Motor neuron (in vitro differentiated cells): Measurements from ENCODE around the gene COG5. TPM values are rescaled to one million over a fixed set of nuclear protein-coding genes. Genes with fewer than 3 reads are reported as not detected.

Experiments used
- ATAC-seq, 8 experiments: fragments of 200-7000 bp; cut with Tn5 transposase; replicated peaks in 6 of 8; 2 replicates each; pipeline ENCODE4 v1.8.0; 2021; ENCODE audit warnings: mild to moderate bottlenecking in 8 of 8, moderate library complexity in 8 of 8
- H3K27ac ChIP-seq, 2 donors: fragments of 250-450 bp; sonication (Bioruptor Pico); 2 replicates each; pipeline ENCODE4 v1.9.0; 2021; ENCODE audit warnings: antibody characterized with exemption in 2 of 2, mild to moderate bottlenecking in 2 of 2, moderate library complexity in 1 of 2
- H3K4me1 ChIP-seq, 2 donors: fragments of 250-450 bp; sonication (Bioruptor Pico); replicated peaks in 1 of 2; 2 replicates each; pipeline ENCODE4 v1.6.1; 2021; ENCODE audit warnings: antibody characterized with exemption in 2 of 2, mild to moderate bottlenecking in 2 of 2, moderate library complexity in 1 of 2
- H3K4me3 ChIP-seq, 5 donors: fragments of 250-450 bp; sonication (Bioruptor Pico); 2 replicates each; pipeline ENCODE4 v1.9.0; 2021; ENCODE audit warnings: antibody characterized with exemption in 5 of 5, mild to moderate bottlenecking in 5 of 5, moderate library complexity in 4 of 5
- WGBS, 10 experiments: fragments of 450-650 bp; shearing (Covaris generic); methylation state at CpG; one replicate each; pipeline ENCODE4 v1.0.0; 2022; 5-methylcytosine and 5-hydroxymethylcytosine counted together
- in situ Hi-C, 9 experiments: fragments of 400-800 bp; cut with MboI; loops; one replicate each; pipeline ENCODE4 v1.15.0; 2021; ENCODE audit warnings: low sequenced_read_pairs in 9 of 9, low pct_unique_long_range_greater_than_20kb in 2 of 9; ENCODE audit not compliant: unreplicated experiment in 9 of 9
- total RNA-seq, 8 experiments: library from RNA; unstranded; fragments of 300-600 nt; gene quantifications; 2 replicates each; pipeline versions ENCODE4 v1.2.3 to v1.2.4, GENCODE V29; 2022

The COG5 gene
- total RNA-seq, 8 experiments from 2014 or later: 21.6 to 53.2 (median 35.0) TPM

DNA sequence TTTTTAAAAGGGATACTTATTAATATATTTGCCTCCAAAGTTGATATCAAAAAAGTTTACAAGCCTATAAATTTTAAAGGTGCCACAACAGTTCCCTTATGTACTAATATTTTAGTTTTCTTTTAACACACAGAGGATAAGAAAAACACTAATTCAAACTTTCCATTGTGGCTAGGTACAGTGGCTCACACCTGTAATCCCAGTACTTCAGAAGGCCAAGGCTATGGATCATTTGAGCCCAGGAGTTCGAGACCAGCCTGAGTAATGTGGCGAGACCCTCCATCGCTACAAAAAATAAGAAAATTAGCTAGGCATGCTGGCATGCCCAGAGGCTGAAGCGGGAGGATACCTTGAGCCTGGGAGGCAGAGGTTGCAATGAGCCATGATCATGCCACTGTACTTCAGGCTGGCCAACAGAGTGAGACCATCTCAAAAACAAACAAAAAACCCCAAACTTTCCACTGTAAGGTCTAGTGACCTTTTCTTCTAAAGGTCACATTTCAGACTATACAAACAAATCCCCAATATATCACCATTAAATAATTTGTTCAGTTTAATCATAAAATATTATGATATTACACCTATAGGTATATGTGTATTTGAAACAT, 287.4 kb downstream of the COG5 start:
- H3K4me3 ChIP-seq: no peak overlapping the region
- WGBS, 10 experiments: 92 to 100% (median 100%) methylated on average over 2 to 4 of the region's 4 CpGs; no CpG with 5 or more reads in 5 of the 10 experiments

GRCh38 chr7:107274506-107274905, 289.2 kb downstream of the COG5 start:
- WGBS, 10 experiments: 80 to 100% (median 100%) methylated on average over 1 to 5 of the region's 5 CpGs
- H3K4me1 ChIP-seq: no peaks in the 10 kb centered on the region
- in situ Hi-C loops: no loop called here

More for the DNA sequence above, 287.4 kb downstream of the COG5 start:
- Histone ChIP-seq H3K4me1 (no peaks in the 10 kb centered on the region), H3K27ac (no peak overlapping the region)
- in situ Hi-C loops: no loop called here
- ATAC-seq: no peak

DNA sequence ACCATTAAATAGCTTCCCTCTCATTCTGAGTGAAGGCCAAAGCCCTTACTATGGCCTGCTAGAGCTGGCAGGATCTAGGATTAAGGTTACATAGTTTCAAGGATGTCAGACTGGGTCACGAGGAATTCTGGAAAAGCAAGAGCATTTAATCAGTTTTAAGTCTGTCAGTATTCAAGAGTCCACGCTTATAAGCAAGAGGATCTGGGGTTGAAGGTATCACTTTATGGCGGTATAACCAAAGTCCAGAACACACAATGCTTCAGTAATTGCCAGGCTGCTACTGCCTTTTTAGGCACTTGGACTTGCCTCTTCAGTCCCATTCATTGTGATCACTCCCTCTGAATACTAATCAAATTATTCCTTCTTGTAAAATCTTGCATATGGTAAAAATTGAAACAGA, 293.9 kb downstream of the COG5 start:
- 73 to 100% (median 90%) methylated on average over 1 to 3 of the region's 3 CpGs; no CpG with 5 or more reads in 1 of the 10 experiments for WGBS, 10 experiments
- no peak overlapping the region for H3K27ac ChIP-seq
- in situ Hi-C loops: no loop called here
- no peak overlapping the region for H3K4me3 ChIP-seq
- ATAC-seq: no peak
- H3K4me1 ChIP-seq: no peaks in the 10 kb centered on the region

More at GRCh38 chr7:107274506-107274905, 289.2 kb downstream of the COG5 start:
- Histone ChIP-seq H3K4me3 (no peak overlapping the region), H3K27ac (no peak overlapping the region)
- ATAC-seq: no peak

DNA sequence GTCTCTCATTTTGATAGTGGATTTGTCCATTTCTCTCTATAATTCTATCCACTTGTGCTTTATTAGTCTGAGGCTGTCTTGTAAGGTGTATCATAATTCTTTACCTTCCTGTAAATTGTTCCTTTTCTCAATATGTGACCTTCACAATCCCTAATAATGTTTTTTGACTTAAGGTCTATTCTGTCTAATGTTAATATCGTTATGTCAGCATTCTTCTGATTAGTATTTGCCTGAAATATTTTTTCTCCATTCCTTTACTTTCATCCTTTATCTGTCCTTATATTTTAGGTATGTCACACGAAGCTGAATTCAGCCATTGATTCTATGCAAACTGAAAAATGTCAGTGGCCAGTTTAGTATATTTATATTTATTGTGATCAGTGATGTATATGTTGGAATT, 295.1 kb downstream of the COG5 start:
- Histone ChIP-seq H3K27ac (no peak overlapping the region), H3K4me1 (no peaks in the 10 kb centered on the region), H3K4me3 (no peak overlapping the region)
- ATAC-seq: no peak
- in situ Hi-C loops: no loop called here
- 72 to 100% (median 91%) methylated on average over 1 to 2 of the region's 2 CpGs for WGBS, 10 experiments

GRCh38 chr7:107267138-107267537, 296.6 kb downstream of the COG5 start:
- Histone ChIP-seq H3K4me1 (no peaks in the 10 kb centered on the region), H3K4me3 (no peak overlapping the region), H3K27ac (no peak overlapping the region)
- in situ Hi-C loops: no loop called here
- 80 to 100% (median 88%) methylated on average over 1 of the region's 1 CpG; no CpG with 5 or more reads in 2 of the 10 experiments for WGBS, 10 experiments
- ATAC-seq: no peak

GRCh38 chr7:107264723-107265122, 299.0 kb downstream of the COG5 start:
- Histone ChIP-seq H3K4me1 (no peaks in the 10 kb centered on the region), H3K27ac (no peak overlapping the region), H3K4me3 (no peak overlapping the region)
- ATAC-seq: no peak
- in situ Hi-C loops: no loop called here

- no peak overlapping the region for H3K27ac ChIP-seq
- 62 to 100% (median 81%) methylated on average over 1 to 2 of the region's 2 CpGs; no CpG with 5 or more reads in 3 of the 10 experiments for WGBS, 10 experiments
- in situ Hi-C loops: no loop called here
- peak in 2 of 8 experiments; percentile 30 to 34 for ATAC-seq
- peaks cover 4 to 9% of the 10 kb centered on the region in 2 donors for H3K4me1 ChIP-seq
- H3K4me3 ChIP-seq: no peak overlapping the region
Observed at GRCh38 chr7:107262857-107263256, 300.9 kb downstream of the COG5 start.

DNA sequence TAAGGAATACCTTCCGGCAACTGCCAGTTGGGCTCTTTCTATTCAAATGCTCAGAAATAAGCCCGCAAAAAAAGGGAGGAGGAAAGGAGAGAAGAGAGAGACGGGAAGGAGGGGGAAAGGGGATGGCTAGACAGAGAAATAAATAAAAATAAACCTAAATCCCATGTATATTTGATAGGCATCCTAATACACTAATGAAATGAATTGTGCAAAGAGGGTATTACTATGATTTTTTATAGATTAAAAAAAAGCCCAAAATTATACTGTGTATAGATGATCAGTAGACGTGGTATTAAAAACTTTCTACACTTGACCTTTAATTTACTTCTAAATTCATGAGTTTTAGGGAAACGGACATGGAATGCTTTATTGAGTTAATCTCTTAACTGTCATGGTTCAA, 305.0 kb downstream of the COG5 start:
- Histone ChIP-seq H3K27ac (no peak overlapping the region), H3K4me1 (peaks cover 4 to 12% of the 10 kb centered on the region in 2 donors), H3K4me3 (no peak overlapping the region)
- ATAC-seq: no peak
- whole genome bisulfite sequencing, 10 experiments: 67 to 100% (median 87%) methylated on average over 1 to 5 of the region's 5 CpGs
- in situ Hi-C loops: no loop called here

- in situ Hi-C loops: no loop called here
- H3K4me3 ChIP-seq: no peak overlapping the region
- H3K4me1 ChIP-seq: peaks cover 4 to 12% of the 10 kb centered on the region in 2 donors
- ATAC-seq: no peak
- H3K27ac ChIP-seq: no peak overlapping the region
- 91 to 100% (median 96%) methylated on average over 2 to 4 of the region's 4 CpGs; no CpG with 5 or more reads in 1 of the 10 experiments for WGBS, 10 experiments
Observed at GRCh38 chr7:107255602-107256001, 308.1 kb downstream of the COG5 start.

DNA sequence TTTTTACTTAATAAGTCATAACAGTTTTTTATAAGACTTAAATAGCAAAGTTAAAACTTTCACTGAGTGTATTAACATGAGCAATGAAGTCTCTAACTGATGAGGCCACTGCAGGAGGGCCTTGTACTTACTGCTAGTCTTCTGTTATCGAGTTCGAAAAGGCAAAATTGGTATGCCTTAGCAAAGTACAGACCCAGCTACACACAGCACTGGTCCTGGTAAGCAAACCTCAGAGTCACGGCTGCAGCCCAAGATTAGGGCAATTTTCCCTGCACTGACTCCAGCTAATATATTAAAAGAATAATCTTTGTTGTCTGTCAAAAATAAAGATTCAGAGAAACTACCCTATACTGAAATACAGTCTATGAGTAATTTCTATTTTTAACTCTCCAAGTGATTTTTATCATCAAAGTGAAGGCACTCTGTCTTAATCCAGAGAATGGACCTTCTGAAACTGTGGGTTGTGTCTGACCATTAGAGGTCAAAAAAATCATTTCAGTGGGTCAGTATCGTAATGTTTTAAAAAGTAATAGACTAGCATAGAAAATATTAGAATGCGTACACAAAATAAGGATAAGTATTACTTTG, 309.2 kb downstream of the COG5 start:
- ATAC-seq: no peak
- WGBS, 10 experiments: 86 to 100% (median 97%) methylated on average over 1 to 5 of the region's 5 CpGs
- Histone ChIP-seq H3K4me3 (no peak overlapping the region), H3K27ac (no peak overlapping the region), H3K4me1 (peaks cover 4 to 12% of the 10 kb centered on the region in 2 donors)
- in situ Hi-C loops: no loop called here

DNA sequence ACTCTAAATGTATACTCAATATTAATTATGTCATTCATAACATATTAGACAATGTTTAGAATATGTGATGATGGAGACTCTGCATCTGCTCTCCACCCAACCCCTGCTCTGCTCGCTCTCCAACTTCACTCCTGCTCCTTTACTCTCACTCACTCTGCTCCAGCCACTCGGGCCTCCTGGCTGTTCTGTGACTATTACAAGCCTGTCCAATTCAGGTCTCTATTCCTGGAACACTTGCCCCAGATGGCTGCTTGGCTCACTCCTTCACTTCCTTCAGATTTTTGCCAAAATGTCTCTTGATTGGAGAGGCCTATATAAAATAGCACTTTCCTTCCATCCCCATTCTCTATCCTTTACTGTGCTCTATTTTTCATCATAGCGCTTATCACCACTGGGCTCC, 310.1 kb downstream of the COG5 start:
- peaks cover 4 to 11% of the 10 kb centered on the region in 2 donors for H3K4me1 ChIP-seq
- H3K27ac ChIP-seq: no peak overlapping the region
- WGBS, 10 experiments: 84 to 100% (median 97%) methylated on average over 1 to 3 of the region's 3 CpGs
- in situ Hi-C loops: no loop called here
- H3K4me3 ChIP-seq: no peak overlapping the region
- no peak for ATAC-seq

GRCh38 chr7:107251963-107252362, 311.8 kb downstream of the COG5 start:
- Histone ChIP-seq H3K4me1 (no peaks in the 10 kb centered on the region), H3K27ac (no peak overlapping the region), H3K4me3 (no peak overlapping the region)
- in situ Hi-C loops: no loop called here
- WGBS, 10 experiments: 83 to 97% (median 91%) methylated on average over 1 to 3 of the region's 3 CpGs; no CpG with 5 or more reads in 1 of the 10 experiments
- ATAC-seq: no peak

- in situ Hi-C loops: no loop called here
- WGBS, 10 experiments: 62 to 100% (median 95%) methylated on average over 1 to 5 of the region's 5 CpGs
- Histone ChIP-seq H3K4me3 (no peak overlapping the region), H3K27ac (no peak overlapping the region), H3K4me1 (no peaks in the 10 kb centered on the region)
- no peak for ATAC-seq
Observed at GRCh38 chr7:107248551-107249316, 315.0 kb downstream of the COG5 start.
